Measurements from ENCODE around the gene CCNI2. TPM values are rescaled to one million over a fixed set of nuclear protein-coding genes. Genes with fewer than 3 reads are reported as not detected.

The CCNI2 gene
- total and polyA plus RNA-seq, 9 of the 15 experiments (the other 6 are each of a cell fraction or from before 2014, with no cell fraction given) = 0.05 to 1.7 (median 0.81) TPM; not detected in 5

GRCh38 chr5:132760049-132760420, 12.8 kb downstream of the CCNI2 start (continued):
- TF ChIP-seq TFE3 (CRISPR knock-in tag; IDR thresholded peaks at IDR 0.05) = no peak

GRCh38 chr5:132760601-132761317, 13.5 kb downstream of the CCNI2 start:
- H3K79me2 ChIP-seq (ENCODE audit: control insufficient read depth, insufficient read depth, low read length) = no peaks in the 10 kb centered on the region
- no peak overlapping the region for H3K4me2 ChIP-seq (ENCODE audit: insufficient read depth, low read length)
- DNase-seq (ENCODE audit: extremely low read depth in 1 of 4, low spot score in 3 of 4) = no peak
- ChIA-PET CTCF (ENCODE audit: low intra/inter-chr PET ratio) (no interaction called here), POLR2A (interaction anchor here (0.6 to 1.7 kb wide), 6 partner anchors 10 to 94 kb away, joined by 3 to 8 read pairs (median 5); no protein-coding TSS in a partner anchor)
- H3K4me3 ChIP-seq = no peak overlapping the region
- H4K20me1 ChIP-seq (replicated peaks; ENCODE audit: control insufficient read depth, insufficient read depth, low read length) = no peaks in the 10 kb centered on the region
- no peaks in the 10 kb centered on the region for H3K27me3 ChIP-seq (ENCODE audit: control insufficient read depth in 2 of 2, insufficient read depth in 2 of 2, low read length in 2 of 2)
- H3K27ac ChIP-seq (ENCODE audit: extremely low read depth, low read depth, low read length) = no peak overlapping the region
- 86% methylated on average over 14 of the region's 21 CpGs for WGBS (ENCODE audit: insufficient coverage, low coverage, missing lambda C conversion rate)
- no peaks in the 10 kb centered on the region for H3K9me3 ChIP-seq (replicated peaks; ENCODE audit: control insufficient read depth, insufficient read depth, low read depth, low read length)
- H2AFZ ChIP-seq (ENCODE audit: low read depth, low read length) = no peak overlapping the region
- in situ Hi-C loops (cut with MboI) = no loop called here
- no peak for ATAC-seq
- intact Hi-C loops (cut with micrococcal nuclease) = no loop called here
- peaks cover 0 to 7% of the 10 kb centered on the region in 2 experiments; a peak in 1 of 5 replicates for H3K4me1 ChIP-seq (replicated peaks in 1 of 2; ENCODE audit: control insufficient read depth in 2 of 2, insufficient read depth in 2 of 2, low read length in 2 of 2)
- TSS peak; percentile 26 for BruUV-seq (replicated peaks)
- no peaks in the 10 kb centered on the region for H3K9me1 ChIP-seq (ENCODE audit: control insufficient read depth, insufficient read depth, low read length)
- FAIRE-seq = no peak
- no peak overlapping the region for H3K9ac ChIP-seq (ENCODE audit: insufficient read depth in 1 of 2, low read depth in 2 of 2, low read length in 2 of 2)
- H3K36me3 ChIP-seq (ENCODE audit: control insufficient read depth, insufficient read depth, low read length) = peaks cover 94% of the 10 kb centered on the region
- TF ChIP-seq NCOA2 (IDR thresholded peaks at IDR 0.05; ENCODE audit: partially characterized antibody in 2 of 2) (no peak), ZNF707 (CRISPR knock-in tag; conservative IDR thresholded peaks at IDR 0.05) (no peak), THRA (IDR thresholded peaks at IDR 0.05) (no peak), POLR2G (IDR thresholded peaks at IDR 0.05; ENCODE audit: low read depth, low read length) (peak; percentile 26; the same call in 1 of the 2 replicates), LCOR (CRISPR knock-in tag; IDR thresholded peaks at IDR 0.05) (no peak), TEAD2 (tag; IDR thresholded peaks at IDR 0.05) (no peak), ZNF507 (tag; conservative IDR thresholded peaks at IDR 0.05) (no peak), ZNF695 (CRISPR knock-in tag; IDR thresholded peaks at IDR 0.05) (no peak), ETV1 (tag; conservative IDR thresholded peaks at IDR 0.05; ENCODE audit: low read depth) (no peak), ZFX (CRISPR knock-in tag; IDR thresholded peaks at IDR 0.05) (no peak), NR1H2 (CRISPR knock-in tag; IDR thresholded peaks at IDR 0.05) (no peak), IFI16 (CRISPR knock-in tag; IDR thresholded peaks at IDR 0.05) (no peak), RBM22 (IDR thresholded peaks at IDR 0.05; ENCODE audit: low read depth, low read length, poor library complexity, severe bottlenecking) (peak; percentile 5)

Data from K562 (cell line).